Activated CD8-positive, alpha-beta memory T cell treated with anti-CD3 and anti-CD28 coated beads for 48 hours (primary cell): ENCODE measurements around the gene COQ8A.
A peak's percentile ranks its signal among the peaks of the same experiment; 100 is the strongest.

Source experiments
- DNase-seq, 3 experiments: peaks; one replicate each; pipeline ENCODE4 v3.0.0-alpha.2; 2020; ENCODE audit warnings: low read depth in 2 of 3, low spot score in 2 of 3

COQ8A gene

GRCh38 chr1:226940029-226940805 is at the start of gene COQ8A:
Gene COQ8A, plus strand, starts transcription at chr1:226940294. Its CDS starts 21,092 bp downstream, at chr1:226961386.
- peak; percentile 93 to 97 (median 95) for DNase-seq

- no peak for DNase-seq
Measured at GRCh38 chr1:226890331-226891108, 49.6 kb upstream of the COQ8A start.

- no peak for DNase-seq
Measured at GRCh38 chr1:226891346-226891745, 48.7 kb upstream of the COQ8A start.

GRCh38 chr1:226891846-226892523 is 48.1 kb upstream of the COQ8A start:
- DNase-seq: no peak

GRCh38 chr1:226892524-226892875 is 47.6 kb upstream of the COQ8A start:
- DNase-seq: no peak

- no peak for DNase-seq
Measured at GRCh38 chr1:226893936-226894335, 46.2 kb upstream of the COQ8A start.

- no peak for DNase-seq
Measured at GRCh38 chr1:226894826-226895225, 45.3 kb upstream of the COQ8A start.

- no peak for DNase-seq
Measured at GRCh38 chr1:226895644-226896043, 44.5 kb upstream of the COQ8A start.

- no peak for DNase-seq
Measured at GRCh38 chr1:226898246-226898645, 41.8 kb upstream of the COQ8A start.

GRCh38 chr1:226901421-226901820 is 38.7 kb upstream of the COQ8A start:
- DNase-seq: no peak

GRCh38 chr1:226902601-226903000 is 37.5 kb upstream of the COQ8A start:
- DNase-seq: no peak

GRCh38 chr1:226903819-226904716 is 36.0 kb upstream of the COQ8A start:
- no peak for DNase-seq

GRCh38 chr1:226904772-226905171 is 35.3 kb upstream of the COQ8A start:
- no peak for DNase-seq

GRCh38 chr1:226908419-226908818 is 31.7 kb upstream of the COQ8A start:
- DNase-seq: no peak

- no peak for DNase-seq
Measured at GRCh38 chr1:226908913-226909312, 31.2 kb upstream of the COQ8A start.

GRCh38 chr1:226912587-226913176 is 27.4 kb upstream of the COQ8A start:
- peak in 2 of 3 experiments; percentile 2 to 11 for DNase-seq

- DNase-seq: no peak
Measured at GRCh38 chr1:226915672-226915995, 24.5 kb upstream of the COQ8A start.

GRCh38 chr1:226916497-226916896 is 23.6 kb upstream of the COQ8A start:
- DNase-seq: no peak

GRCh38 chr1:226919587-226919986 is 20.5 kb upstream of the COQ8A start:
- DNase-seq: no peak

GRCh38 chr1:226919995-226920394 is 20.1 kb upstream of the COQ8A start:
- no peak for DNase-seq

GRCh38 chr1:226920446-226920894 is 19.6 kb upstream of the COQ8A start:
- DNase-seq: no peak
